Endothelial cell of umbilical vein (primary cell): ENCODE measurements around the gene C5AR1. TPM values are rescaled to one million over a fixed set of nuclear protein-coding genes. Genes with fewer than 3 reads are reported as not detected.

Experiments
- BruUV-seq: library from RNA; stranded (reverse); fragments of 400-500 nt; replicated peaks from 2 replicates; lab custom pipeline; 2021; lab: Mats Ljungman, UMichigan
- CTCF ChIA-PET: fragments of 300-600, 350-600 bp; sonication (Branson Sonifier 250); formaldehyde crosslinking; loops from one replicate; lab custom pipeline; 2021; ENCODE audit warnings: antibody characterized with exemption, inconsistent platforms; lab: Charles Lee
- POLR2A ChIA-PET: fragments of 300-600, 350-600 bp; sonication (Branson Sonifier 250); formaldehyde crosslinking; loops from one replicate; lab custom pipeline; 2021; ENCODE audit warnings: antibody characterized with exemption, inconsistent platforms; lab: Charles Lee
- DNase-seq: peaks from one replicate; pipeline ENCODE4 v3.0.0-alpha.2; 2011; ENCODE audit warnings: low read depth, low spot score
- FAIRE-seq: peaks from 2 replicates; lab custom pipeline; 2011; peaks lifted over from hg19 to GRCh38; lab: Jason Lieb, UNC
- H2AFZ ChIP-seq: 2 replicates; pipeline ENCODE4 v1.6.0; 2012; ENCODE audit warnings: low read depth, low read length, control low read depth, inconsistent platforms
- H3K27ac ChIP-seq: 2 replicates; pipeline ENCODE4 v1.5.1; 2011; ENCODE audit warnings: low read depth, mild to moderate bottlenecking, control low read depth, low read length, moderate library complexity; ENCODE audit not compliant: insufficient read depth
- H3K27me3 ChIP-seq, 2 experiments: 2 replicates each; pipeline versions ENCODE4 v1.6.0 to v1.6.1; 2011; ENCODE audit warnings: low read length in 2 of 2, mixed read lengths in 1 of 2; ENCODE audit not compliant: control insufficient read depth in 2 of 2, insufficient read depth in 2 of 2
- H3K36me3 ChIP-seq, 2 experiments: 2 replicates in 1 of 2; 3 replicates in 1 of 2; pipeline ENCODE4 v1.5.1; 2011; ENCODE audit warnings: low read length in 2 of 2, mild to moderate bottlenecking in 1 of 2, moderate library complexity in 1 of 2; ENCODE audit not compliant: control insufficient read depth in 2 of 2, insufficient read depth in 2 of 2; ENCODE audit errors: extremely low read depth in 1 of 2
- H3K4me1 ChIP-seq: 3 replicates; pipeline ENCODE4 v1.5.1; 2011; ENCODE audit warnings: mild to moderate bottlenecking, low read length; ENCODE audit not compliant: control insufficient read depth, insufficient read depth; ENCODE audit errors: extremely low read depth
- H3K4me2 ChIP-seq: 2 replicates; pipeline ENCODE4 v1.6.1; 2011; ENCODE audit warnings: low read length, control low read depth, mixed read lengths; ENCODE audit not compliant: insufficient read depth
- H3K4me3 ChIP-seq, 3 experiments: fragments of 200-600 bp in 1 of 3; sonication (generic), shearing (Covaris generic) in 1 of 3; replicated peaks in 1 of 3; 2 replicates each; pipeline ENCODE4 v1.5.1; 2011 to 2016; ENCODE audit warnings: control low read depth in 3 of 3, low read length in 3 of 3, mild to moderate bottlenecking in 2 of 3, inconsistent platforms in 1 of 3, low read depth in 1 of 3, moderate library complexity in 1 of 3; ENCODE audit not compliant: insufficient read depth in 1 of 3
- H3K79me2 ChIP-seq: 2 replicates; pipeline ENCODE4 v1.6.0; 2012; ENCODE audit warnings: low read length, inconsistent platforms; ENCODE audit not compliant: control insufficient read depth, insufficient read depth
- H3K9ac ChIP-seq: replicated peaks from 2 replicates; pipeline ENCODE3; 2011; ENCODE audit warnings: low read length, control low read depth; ENCODE audit not compliant: insufficient read depth; ENCODE audit errors: extremely low read depth
- H3K9me1 ChIP-seq: replicated peaks from 3 replicates; pipeline ENCODE4 v1.6.0; 2011; ENCODE audit warnings: mild to moderate bottlenecking, low read length; ENCODE audit not compliant: control insufficient read depth, insufficient read depth; ENCODE audit errors: extremely low read depth
- H3K9me3 ChIP-seq: replicated peaks from 2 replicates; pipeline ENCODE4 v1.5.1; 2012; ENCODE audit warnings: low read length, inconsistent platforms; ENCODE audit not compliant: control insufficient read depth, insufficient read depth
- H4K20me1 ChIP-seq: replicated peaks from 2 replicates; pipeline ENCODE3; 2011; ENCODE audit warnings: mild to moderate bottlenecking, low read length; ENCODE audit not compliant: control insufficient read depth, insufficient read depth; ENCODE audit errors: extremely low read depth
- CTCF ChIP-seq, 2 donors: IDR thresholded peaks; 1 replicate in 1 of 2; 2 replicates in 1 of 2; pipeline ENCODE4 v1.5.1; 2011; ENCODE audit warnings: low read length in 2 of 2, mild to moderate bottlenecking in 2 of 2, moderate library complexity in 2 of 2, control low read depth in 1 of 2, inconsistent platforms in 1 of 2, low read depth in 1 of 2; ENCODE audit not compliant: insufficient read depth in 1 of 2; ENCODE audit errors: extremely low read depth in 1 of 2
- EZH2 ChIP-seq: IDR thresholded peaks from 2 replicates; pipeline ENCODE4 v1.6.1; 2012; ENCODE audit warnings: borderline replicate concordance, low read depth, mild to moderate bottlenecking, moderate library complexity, low read length, inconsistent platforms; ENCODE audit not compliant: severe bottlenecking
- GATA2 ChIP-seq: IDR thresholded peaks from 2 replicates; pipeline ENCODE4 v1.7.0; 2011; ENCODE audit warnings: low read depth, mild to moderate bottlenecking, moderate library complexity, mixed read lengths, low read length; ENCODE audit not compliant: insufficient read length, insufficient read depth
- MYC ChIP-seq: IDR thresholded peaks from one replicate; pipeline ENCODE4 v1.6.1; 2011; ENCODE audit warnings: mild to moderate bottlenecking, low read depth, low read length
- dilution Hi-C: fragments of 300-500 bp; cut with MboI; formaldehyde crosslinking; loops from one replicate; pipeline ENCODE4 v1.15.0; 2019; ENCODE audit warnings: low sequenced_read_pairs; ENCODE audit not compliant: extremely low pct_ligation_motif_present
- intact Hi-C: fragments of 100-400 bp; cut with micrococcal nuclease; formaldehyde crosslinking; loops from one replicate; pipeline ENCODE4 v1.10.0; 2022
- polyA plus RNA-seq, 4 experiments: library from polyadenylated mRNA; depleted of rRNA in 3 of 4; stranded (reverse) in 3 of 4; unstranded in 1 of 4; fragments of >200 nt; gene quantifications; 2 replicates each; pipeline versions ENCODE4 v1.2.1 to v1.2.3, GENCODE V29; 2011 to 2012; ENCODE audit warnings: missing spikeins in 1 of 4
- total RNA-seq: library from RNA; stranded (reverse); gene quantifications from 2 replicates; pipeline ENCODE4 v1.2.3, GENCODE V29; 2021

C5AR1 gene
- total and polyA plus RNA-seq, 2 donors (not counting 3 experiments of a cell fraction or from before 2014, with no cell fraction given) = 0.11 to 0.49 TPM

GRCh38 chr19:47283405-47284059, 26.1 kb upstream of the C5AR1 start:
- no peaks in the 10 kb centered on the region for H4K20me1 ChIP-seq
- no peaks in the 10 kb centered on the region for H3K79me2 ChIP-seq
- ChIA-PET POLR2A (no interaction called here), CTCF (interaction anchor here (0.7 to 2.3 kb wide), 6 partner anchors 9 to 134 kb away, joined by 3 to 18 read pairs (median 6); partner anchors contain the start of gene DHX34)
- H3K27ac ChIP-seq = no peak overlapping the region
- TF ChIP-seq CTCF (IDR thresholded peaks at IDR 0.05; ENCODE audit: extremely low read depth in 1 of 2, insufficient read depth in 1 of 2, low read depth in 1 of 2, low read length in 2 of 2) (no peak), GATA2 (no peak), MYC (no peak), EZH2 (no peak)
- H3K4me2 ChIP-seq = no peak overlapping the region
- H3K9me3 ChIP-seq = no peaks in the 10 kb centered on the region
- DNase-seq (no peak), FAIRE-seq (no peak)
- intact Hi-C loops (loop anchor here (1.0 to 5.0 kb wide), 3 partner anchors 108 to 424 kb away; no protein-coding TSS in a partner anchor), dilution Hi-C loops (no loop called here)
- no peaks in the 10 kb centered on the region for H3K9me1 ChIP-seq
- H3K4me3 ChIP-seq = no peak overlapping the region
- BruUV-seq = no TSS peak
- no peaks in the 10 kb centered on the region for H3K36me3 ChIP-seq
- no peaks in the 10 kb centered on the region for H3K27me3 ChIP-seq
- H3K9ac ChIP-seq = no peak overlapping the region
- H3K4me1 ChIP-seq = no peaks in the 10 kb centered on the region
- no peak overlapping the region for H2AFZ ChIP-seq
